Caco-2 (cell line): ENCODE data around the gene TENT5A. TPM values are rescaled to one million over a fixed set of nuclear protein-coding genes. Genes with fewer than 3 reads are reported as not detected.

Experiments
- BruUV-seq: library from RNA; stranded (reverse); fragments of 400-500 nt; replicated peaks from 2 replicates; lab custom pipeline; 2021; lab: Mats Ljungman, UMichigan
- CTCF ChIA-PET: fragments of 300-600 bp; sonication (Branson Sonifier 250); formaldehyde crosslinking; loops from one replicate; lab custom pipeline; 2022; ENCODE audit warnings: antibody characterized with exemption; lab: Charles Lee
- POLR2A ChIA-PET: fragments of 300-600 bp; sonication (Branson Sonifier 250); formaldehyde crosslinking; loops from one replicate; lab custom pipeline; 2022; ENCODE audit warnings: antibody characterized with exemption; lab: Charles Lee
- DNase-seq, 2 experiments: peaks; one replicate each; pipeline versions ENCODE4 v3.0.0 to v3.0.0-alpha.2; 2020 to 2022
- H3K27me3 ChIP-seq: replicated peaks from 2 replicates; pipeline ENCODE4 v1.6.0; 2011; ENCODE audit warnings: low read length; ENCODE audit not compliant: control insufficient read depth, insufficient read depth
- H3K36me3 ChIP-seq: 2 replicates; pipeline ENCODE4 v1.5.1; 2011; ENCODE audit warnings: low read length; ENCODE audit not compliant: control insufficient read depth, insufficient read depth
- H3K4me1 ChIP-seq: fragments of 250-450 bp; sonication (Bioruptor Pico); 2 replicates; pipeline ENCODE4 v1.5.1; 2020; ENCODE audit warnings: mild to moderate bottlenecking
- H3K4me3 ChIP-seq: 2 replicates; pipeline ENCODE4 v1.5.1; 2011; ENCODE audit warnings: low read depth, mild to moderate bottlenecking, control low read depth, low read length
- H3K9me3 ChIP-seq: fragments of 250-450 bp; sonication (Bioruptor Pico); 2 replicates; pipeline ENCODE4 v1.5.1; 2020; ENCODE audit warnings: mild to moderate bottlenecking, moderate library complexity
- H3K27ac Mint-ChIP-seq: one replicate; pipeline ENCODE4 v1.8.0; 2022; ENCODE audit warnings: mixed read lengths; ENCODE audit not compliant: unreplicated experiment
- H3K27me3 Mint-ChIP-seq: one replicate; pipeline ENCODE4 v1.8.0; 2022; ENCODE audit warnings: mixed read lengths; ENCODE audit not compliant: insufficient read depth, unreplicated experiment
- H3K36me3 Mint-ChIP-seq: one replicate; pipeline ENCODE4 v1.8.0; 2022; ENCODE audit warnings: mild to moderate bottlenecking, mixed read lengths; ENCODE audit not compliant: insufficient read depth, unreplicated experiment
- H3K4me1 Mint-ChIP-seq: one replicate; pipeline ENCODE4 v1.8.0; 2022; ENCODE audit warnings: low read depth, mixed read lengths; ENCODE audit not compliant: unreplicated experiment
- H3K4me3 Mint-ChIP-seq: one replicate; pipeline ENCODE4 v1.8.0; 2022; ENCODE audit warnings: mild to moderate bottlenecking, moderate library complexity, mixed read lengths; ENCODE audit not compliant: unreplicated experiment
- H3K9me3 Mint-ChIP-seq: one replicate; pipeline ENCODE4 v1.8.0; 2022; ENCODE audit warnings: mixed read lengths; ENCODE audit not compliant: unreplicated experiment
- intact Hi-C: fragments of 100-400 bp; cut with micrococcal nuclease; formaldehyde crosslinking; loops from one replicate; pipeline ENCODE4 v1.10.0; 2022; ENCODE audit not compliant: unreplicated experiment
- total RNA-seq: library from RNA; stranded (reverse); gene quantifications from 2 replicates; pipeline ENCODE4 v1.2.3, GENCODE V29; 2022
- TF ChIP-seq, protein P1 (sequence below), 2 experiments: fragments of 200-600 bp in 1 of 2; IDR thresholded peaks; 1 replicate in 1 of 2; 2 replicates in 1 of 2; pipeline versions ENCODE4 v1.5.1 to v1.8.0; 2011 to 2022; ENCODE audit warnings: antibody characterized with exemption in 1 of 2, control low read depth in 1 of 2, inconsistent platforms in 1 of 2, low read depth in 1 of 2, low read length in 1 of 2, mild to moderate bottlenecking in 1 of 2, moderate library complexity in 1 of 2; ENCODE audit not compliant: insufficient read depth in 1 of 2, severe bottlenecking in 1 of 2, unreplicated experiment in 1 of 2

Gene TENT5A
- total RNA-seq, 1 experiment from 2014 or later, result 45.0 TPM

DNA sequence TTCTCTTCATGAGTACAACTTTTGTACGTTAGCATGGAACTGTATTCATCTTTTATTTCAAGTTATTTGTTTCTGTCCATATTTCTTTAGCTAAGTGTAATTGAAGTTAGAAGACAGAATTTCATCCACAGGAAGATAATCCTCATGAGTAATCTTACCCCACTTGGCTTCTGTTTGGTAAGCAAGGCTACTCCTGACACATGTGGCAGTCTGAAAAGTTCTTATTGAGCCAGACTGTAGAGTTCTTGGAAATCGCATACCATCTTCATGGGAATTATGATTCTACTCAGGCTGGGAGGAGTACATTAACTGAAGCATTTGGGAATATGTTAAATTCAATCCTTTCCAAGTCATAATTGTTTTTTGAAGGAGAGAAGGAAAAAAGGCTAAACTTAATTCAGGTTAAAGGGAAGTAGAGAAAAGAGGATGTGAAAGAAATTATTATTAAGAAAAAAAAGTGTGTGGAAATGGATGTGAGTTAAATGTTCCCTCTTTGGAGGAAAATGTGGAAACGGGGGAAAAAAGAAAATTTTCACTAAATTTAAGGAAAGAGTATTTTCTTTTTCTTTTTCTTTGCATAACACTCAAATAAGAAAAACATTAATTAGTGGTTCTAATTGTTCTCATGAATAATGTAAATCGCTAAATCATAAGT, 41.5 kb upstream of the TENT5A start:
- Mint-ChIP-seq H3K9me3 (peaks cover 11% of the 10 kb centered on the region), H3K4me1 (peaks cover 7% of the 10 kb centered on the region), H3K27ac (no peak overlapping the region), H3K36me3 (no peaks in the 10 kb centered on the region), H3K27me3 (no peaks in the 10 kb centered on the region), H3K4me3 (no peak overlapping the region)
- CTCF ChIA-PET, result no interaction called here
- no peaks in the 10 kb centered on the region for H3K9me3 ChIP-seq
- H3K4me3 ChIP-seq, result no peak overlapping the region
- no peaks in the 10 kb centered on the region for H3K36me3 ChIP-seq
- DNase-seq, result no peak
- no TSS peak for BruUV-seq
- POLR2A ChIA-PET, result no interaction called here
- intact Hi-C loops, result no loop called here
- TF ChIP-seq, protein P1, sequence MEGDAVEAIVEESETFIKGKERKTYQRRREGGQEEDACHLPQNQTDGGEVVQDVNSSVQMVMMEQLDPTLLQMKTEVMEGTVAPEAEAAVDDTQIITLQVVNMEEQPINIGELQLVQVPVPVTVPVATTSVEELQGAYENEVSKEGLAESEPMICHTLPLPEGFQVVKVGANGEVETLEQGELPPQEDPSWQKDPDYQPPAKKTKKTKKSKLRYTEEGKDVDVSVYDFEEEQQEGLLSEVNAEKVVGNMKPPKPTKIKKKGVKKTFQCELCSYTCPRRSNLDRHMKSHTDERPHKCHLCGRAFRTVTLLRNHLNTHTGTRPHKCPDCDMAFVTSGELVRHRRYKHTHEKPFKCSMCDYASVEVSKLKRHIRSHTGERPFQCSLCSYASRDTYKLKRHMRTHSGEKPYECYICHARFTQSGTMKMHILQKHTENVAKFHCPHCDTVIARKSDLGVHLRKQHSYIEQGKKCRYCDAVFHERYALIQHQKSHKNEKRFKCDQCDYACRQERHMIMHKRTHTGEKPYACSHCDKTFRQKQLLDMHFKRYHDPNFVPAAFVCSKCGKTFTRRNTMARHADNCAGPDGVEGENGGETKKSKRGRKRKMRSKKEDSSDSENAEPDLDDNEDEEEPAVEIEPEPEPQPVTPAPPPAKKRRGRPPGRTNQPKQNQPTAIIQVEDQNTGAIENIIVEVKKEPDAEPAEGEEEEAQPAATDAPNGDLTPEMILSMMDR (IDR thresholded peaks at IDR 0.05; ENCODE audit: insufficient read depth in 1 of 2, low read depth in 1 of 2, low read length in 1 of 2, severe bottlenecking in 1 of 2, unreplicated experiment in 1 of 2), result no peak
- H3K4me1 ChIP-seq, result peaks cover 9% of the 10 kb centered on the region
- H3K27me3 ChIP-seq, result no peaks in the 10 kb centered on the region

DNA sequence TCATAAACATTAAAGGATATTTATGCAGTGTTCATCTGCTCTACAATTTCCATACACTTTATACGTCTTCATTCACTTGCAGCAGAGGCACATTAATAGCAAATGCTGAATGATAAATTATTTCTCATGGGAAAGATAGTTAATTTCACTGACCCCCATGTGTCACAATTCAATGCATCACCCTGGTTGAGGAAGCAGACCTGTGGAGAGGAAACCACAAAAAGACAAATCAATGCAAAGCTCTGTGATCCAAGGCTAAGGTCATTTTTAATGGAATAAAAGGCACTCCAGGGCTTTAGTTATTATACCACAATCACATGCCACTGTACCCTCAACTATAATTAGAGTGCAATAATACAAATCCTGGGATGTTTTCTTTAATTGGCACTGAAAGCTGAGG, 40.3 kb upstream of the TENT5A start:
- POLR2A ChIA-PET, result no interaction called here

DNA sequence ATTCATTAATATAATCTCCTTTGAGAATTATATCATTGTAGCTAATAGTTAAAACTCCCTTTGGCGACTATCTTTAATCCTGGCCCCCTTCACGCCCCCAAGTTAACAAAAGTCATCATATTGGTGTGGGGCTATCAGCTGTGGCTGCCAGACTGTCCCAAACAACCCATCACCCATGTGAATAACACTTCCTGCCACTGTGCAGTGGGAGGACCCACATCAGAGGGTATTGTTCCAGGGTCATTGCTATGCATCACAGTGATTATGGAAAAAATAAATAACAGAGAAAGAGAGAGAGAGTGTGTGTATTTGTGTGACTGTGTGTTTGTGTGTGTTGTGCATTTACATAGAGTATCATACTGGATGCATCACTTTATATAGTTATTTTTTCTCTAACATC, 39.3 kb upstream of the TENT5A start:
- no peaks in the 10 kb centered on the region for H3K9me3 ChIP-seq
- no peaks in the 10 kb centered on the region for H3K36me3 ChIP-seq
- H3K27me3 ChIP-seq, result no peaks in the 10 kb centered on the region
- Mint-ChIP-seq H3K27ac (no peak overlapping the region), H3K4me1 (peaks cover 16% of the 10 kb centered on the region), H3K4me3 (no peak overlapping the region), H3K27me3 (no peaks in the 10 kb centered on the region), H3K9me3 (peaks cover 11% of the 10 kb centered on the region), H3K36me3 (no peaks in the 10 kb centered on the region)
- intact Hi-C loops, result no loop called here
- no peak for DNase-seq
- CTCF ChIA-PET, result no interaction called here
- H3K4me1 ChIP-seq, result peaks cover 31% of the 10 kb centered on the region
- H3K4me3 ChIP-seq, result no peak overlapping the region
- TF ChIP-seq, protein P1 (IDR thresholded peaks at IDR 0.05; ENCODE audit: insufficient read depth in 1 of 2, low read depth in 1 of 2, low read length in 1 of 2, severe bottlenecking in 1 of 2, unreplicated experiment in 1 of 2), result no peak
- POLR2A ChIA-PET, result no interaction called here
- no TSS peak for BruUV-seq

More for the DNA sequence above, 40.3 kb upstream of the TENT5A start:
- Histone ChIP-seq H3K4me1 (peaks cover 20% of the 10 kb centered on the region), H3K4me3 (no peak overlapping the region), H3K9me3 (no peaks in the 10 kb centered on the region), H3K36me3 (no peaks in the 10 kb centered on the region), H3K27me3 (no peaks in the 10 kb centered on the region)
- peaks cover 8% of the 10 kb centered on the region for H3K4me1 Mint-ChIP-seq
- intact Hi-C loops, result no loop called here
- H3K27ac Mint-ChIP-seq, result no peak overlapping the region
- no peak overlapping the region for H3K4me3 Mint-ChIP-seq
- no peak for DNase-seq
- TF ChIP-seq, protein P1 (IDR thresholded peaks at IDR 0.05; ENCODE audit: insufficient read depth in 1 of 2, low read depth in 1 of 2, low read length in 1 of 2, severe bottlenecking in 1 of 2, unreplicated experiment in 1 of 2), result no peak
- CTCF ChIA-PET, result no interaction called here
- no TSS peak for BruUV-seq
- peaks cover 11% of the 10 kb centered on the region for H3K9me3 Mint-ChIP-seq
- no peaks in the 10 kb centered on the region for H3K27me3 Mint-ChIP-seq
- H3K36me3 Mint-ChIP-seq, result no peaks in the 10 kb centered on the region
